ENCODE measurements around the gene SLC47A2. TPM values are rescaled to one million over a fixed set of nuclear protein-coding genes. Genes with fewer than 3 reads are reported as not detected.

The SLC47A2 gene
- total RNA-seq, 1 donor from 2014 or later, result 0.24 TPM

GRCh38 chr17:19707728-19708221 lies 8.6 kb downstream of the SLC47A2 start:
- peaks cover 7% of the 10 kb centered on the region for H3K4me1 Mint-ChIP-seq (ENCODE audit: unreplicated experiment)
- no peaks in the 10 kb centered on the region for H3K9me3 Mint-ChIP-seq (ENCODE audit: unreplicated experiment)
- H3K27me3 Mint-ChIP-seq (ENCODE audit: unreplicated experiment), result no peaks in the 10 kb centered on the region
- peak; percentile 81 for DNase-seq (ENCODE audit: extremely low spot score, unreplicated experiment)
- no peak overlapping the region for H3K4me3 Mint-ChIP-seq (ENCODE audit: unreplicated experiment)
- H3K36me3 Mint-ChIP-seq (ENCODE audit: unreplicated experiment), result no peaks in the 10 kb centered on the region
- H3K27ac Mint-ChIP-seq (ENCODE audit: unreplicated experiment), result no peak overlapping the region
- no peak for TF ChIP-seq CTCF (IDR thresholded peaks at IDR 0.05)

DNA sequence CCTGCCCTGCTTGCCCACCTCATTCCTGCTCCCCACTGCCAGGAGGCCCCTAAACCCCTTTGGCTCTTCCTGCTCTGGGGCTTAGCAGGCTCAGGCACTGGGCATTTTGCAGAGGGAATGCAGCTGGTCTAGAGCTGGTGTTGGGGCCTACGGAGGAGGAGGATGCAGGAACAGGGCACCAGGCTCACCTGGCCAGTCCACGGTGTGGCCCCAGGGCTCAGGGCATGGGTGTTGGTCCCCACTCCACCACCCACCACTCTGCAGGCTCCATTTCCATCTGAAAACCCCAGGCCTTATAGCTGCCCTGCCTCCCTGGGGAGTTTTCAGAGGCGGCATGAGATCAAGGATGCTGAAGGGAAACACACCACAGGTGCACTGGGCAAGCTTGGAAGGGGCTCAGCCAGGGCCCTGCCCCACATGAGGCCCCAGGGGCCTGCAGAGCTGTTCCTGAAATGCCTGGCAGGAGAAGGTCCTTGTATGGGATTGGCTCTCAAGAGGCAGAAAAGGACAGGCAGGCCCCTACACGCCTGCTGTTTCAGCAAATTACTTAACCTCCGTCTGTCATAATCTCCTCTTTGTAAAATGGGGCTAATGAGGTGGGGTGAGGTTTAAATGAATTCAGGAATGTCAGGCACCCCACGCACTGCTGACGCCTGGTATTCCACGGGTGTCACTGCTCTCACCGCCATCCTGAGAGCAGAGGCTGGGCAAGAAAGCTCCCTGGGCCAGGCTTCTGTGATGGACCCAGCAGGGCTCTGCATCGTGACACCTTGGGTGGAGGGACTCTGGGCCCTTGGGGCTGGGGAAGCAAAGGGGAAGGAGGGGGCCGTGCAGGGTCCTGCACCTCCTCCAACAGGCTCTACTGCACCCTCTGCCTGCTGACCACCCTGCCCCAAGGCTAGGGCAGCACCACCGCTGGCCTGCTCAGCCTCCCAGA lies 9.3 kb downstream of the SLC47A2 start:
- H3K27ac Mint-ChIP-seq (ENCODE audit: unreplicated experiment), result no peak overlapping the region
- H3K4me1 Mint-ChIP-seq (ENCODE audit: unreplicated experiment), result peaks cover 7% of the 10 kb centered on the region
- no peaks in the 10 kb centered on the region for H3K36me3 Mint-ChIP-seq (ENCODE audit: unreplicated experiment)
- no peak for TF ChIP-seq CTCF (IDR thresholded peaks at IDR 0.05)
- H3K9me3 Mint-ChIP-seq (ENCODE audit: unreplicated experiment), result no peaks in the 10 kb centered on the region
- peak; percentile 67 for DNase-seq (ENCODE audit: extremely low spot score, unreplicated experiment)
- H3K4me3 Mint-ChIP-seq (ENCODE audit: unreplicated experiment), result no peak overlapping the region
- H3K27me3 Mint-ChIP-seq (ENCODE audit: unreplicated experiment), result no peaks in the 10 kb centered on the region

- no peak for TF ChIP-seq CTCF (IDR thresholded peaks at IDR 0.05)
- Mint-ChIP-seq H3K27me3 (ENCODE audit: unreplicated experiment) (no peaks in the 10 kb centered on the region), H3K9me3 (ENCODE audit: unreplicated experiment) (no peaks in the 10 kb centered on the region), H3K4me1 (ENCODE audit: unreplicated experiment) (peaks cover 7% of the 10 kb centered on the region), H3K36me3 (ENCODE audit: unreplicated experiment) (no peaks in the 10 kb centered on the region), H3K27ac (ENCODE audit: unreplicated experiment) (no peak overlapping the region), H3K4me3 (ENCODE audit: unreplicated experiment) (no peak overlapping the region)
- peak; percentile 83 for DNase-seq (ENCODE audit: extremely low spot score, unreplicated experiment)
These were observed 10.3 kb downstream of the SLC47A2 start for GRCh38 chr17:19705771-19706770.

DNA sequence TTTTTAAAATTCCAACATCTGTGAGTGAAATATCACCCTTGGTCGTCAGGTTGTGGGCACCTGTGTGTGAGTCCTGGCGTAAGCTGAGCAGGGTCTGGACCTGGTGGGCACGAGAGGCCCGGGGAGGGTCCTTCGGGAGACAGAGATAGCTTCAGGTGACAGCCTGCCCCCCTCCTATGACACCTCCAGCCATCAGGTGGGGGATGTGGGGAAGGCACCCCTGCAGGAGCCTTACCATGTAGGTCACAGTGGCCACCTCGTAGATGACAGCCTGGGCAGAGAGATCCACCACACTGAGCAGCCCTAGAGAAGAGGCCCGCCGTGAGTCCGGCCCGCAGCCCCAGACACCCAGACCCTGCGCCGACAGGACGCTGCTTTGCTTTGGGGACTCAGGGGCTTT lies 11.2 kb downstream of the SLC47A2 start:
- H3K9me3 Mint-ChIP-seq (ENCODE audit: unreplicated experiment), result no peaks in the 10 kb centered on the region

More for the DNA sequence above, 11.2 kb downstream of the SLC47A2 start:
- Mint-ChIP-seq H3K4me1 (ENCODE audit: unreplicated experiment) (peaks cover 7% of the 10 kb centered on the region), H3K27me3 (ENCODE audit: unreplicated experiment) (no peaks in the 10 kb centered on the region), H3K27ac (ENCODE audit: unreplicated experiment) (no peak overlapping the region), H3K36me3 (ENCODE audit: unreplicated experiment) (no peaks in the 10 kb centered on the region), H3K4me3 (ENCODE audit: unreplicated experiment) (no peak overlapping the region)
- TF ChIP-seq CTCF (IDR thresholded peaks at IDR 0.05), result no peak
- DNase-seq (ENCODE audit: extremely low spot score, unreplicated experiment), result peak; percentile 63
